GM12875 (cell line): Measurements from ENCODE around the gene CCDC116.

Experiments
- H3K4me3 ChIP-seq: one replicate; pipeline ENCODE4 v1.5.1; 2011; ENCODE audit warnings: low read depth, low read length, control low read depth
- TF ChIP-seq, protein P1 (sequence below): IDR thresholded peaks from 2 replicates; pipeline ENCODE4 v1.5.1; 2011; ENCODE audit warnings: low read depth, mild to moderate bottlenecking, control low read depth, inconsistent platforms, low read length, moderate library complexity, borderline replicate concordance; ENCODE audit not compliant: insufficient read depth

The CCDC116 gene

DNA sequence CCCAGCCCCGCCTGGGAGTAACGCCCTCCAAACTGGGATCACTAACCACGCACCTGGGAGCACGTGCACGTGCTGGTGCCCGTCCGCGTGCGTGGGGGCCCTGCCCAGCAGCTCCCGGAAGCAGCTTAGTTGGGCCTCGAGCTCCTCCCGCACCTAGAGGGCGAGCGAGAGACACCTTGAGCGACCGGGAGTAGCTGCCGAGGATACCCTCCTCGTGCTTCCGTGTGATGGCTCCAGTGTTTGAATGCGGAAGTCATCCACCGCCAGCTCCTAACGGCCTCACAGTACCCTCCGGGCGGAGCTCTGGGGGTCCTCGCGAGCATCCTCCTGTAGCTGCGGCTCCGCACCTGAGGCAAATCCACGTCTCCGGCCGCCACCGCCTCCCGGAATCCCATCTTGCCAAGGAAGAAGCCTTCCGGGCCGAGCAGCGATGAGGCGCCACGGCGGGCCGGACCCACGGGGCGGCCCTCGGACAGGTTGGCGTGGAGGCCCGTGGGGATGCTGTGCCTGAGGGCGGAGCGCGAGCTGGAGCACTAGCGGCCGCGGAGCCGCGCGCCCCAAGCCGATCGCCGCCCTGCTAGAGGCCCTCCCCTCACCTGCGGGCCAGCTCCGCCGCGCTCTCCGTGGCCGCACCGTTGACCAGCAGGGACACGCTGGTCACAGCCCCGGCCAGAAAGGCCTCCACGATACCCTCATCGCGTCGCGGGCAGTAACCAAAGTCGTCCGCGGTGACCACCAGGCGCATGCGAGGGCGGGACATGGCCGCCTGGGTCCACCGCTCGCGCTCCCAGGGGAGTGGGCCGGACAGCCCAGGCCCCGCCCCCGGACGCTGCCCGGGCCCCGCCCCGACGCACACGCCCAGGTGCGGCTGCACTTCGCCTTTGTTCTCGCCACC is 3.1 kb upstream of the CCDC116 start, which contains the start of gene YDJC:
Gene YDJC, minus strand, starts transcription at position 768 of the 895 bp plus-strand sequence. Its CDS starts 8 bp downstream, at position 760.
- H3K4me3 ChIP-seq = peak within 1 kb of the TSS; percentile 96
- TF ChIP-seq, protein P1, sequence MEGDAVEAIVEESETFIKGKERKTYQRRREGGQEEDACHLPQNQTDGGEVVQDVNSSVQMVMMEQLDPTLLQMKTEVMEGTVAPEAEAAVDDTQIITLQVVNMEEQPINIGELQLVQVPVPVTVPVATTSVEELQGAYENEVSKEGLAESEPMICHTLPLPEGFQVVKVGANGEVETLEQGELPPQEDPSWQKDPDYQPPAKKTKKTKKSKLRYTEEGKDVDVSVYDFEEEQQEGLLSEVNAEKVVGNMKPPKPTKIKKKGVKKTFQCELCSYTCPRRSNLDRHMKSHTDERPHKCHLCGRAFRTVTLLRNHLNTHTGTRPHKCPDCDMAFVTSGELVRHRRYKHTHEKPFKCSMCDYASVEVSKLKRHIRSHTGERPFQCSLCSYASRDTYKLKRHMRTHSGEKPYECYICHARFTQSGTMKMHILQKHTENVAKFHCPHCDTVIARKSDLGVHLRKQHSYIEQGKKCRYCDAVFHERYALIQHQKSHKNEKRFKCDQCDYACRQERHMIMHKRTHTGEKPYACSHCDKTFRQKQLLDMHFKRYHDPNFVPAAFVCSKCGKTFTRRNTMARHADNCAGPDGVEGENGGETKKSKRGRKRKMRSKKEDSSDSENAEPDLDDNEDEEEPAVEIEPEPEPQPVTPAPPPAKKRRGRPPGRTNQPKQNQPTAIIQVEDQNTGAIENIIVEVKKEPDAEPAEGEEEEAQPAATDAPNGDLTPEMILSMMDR = peak; percentile 92

DNA sequence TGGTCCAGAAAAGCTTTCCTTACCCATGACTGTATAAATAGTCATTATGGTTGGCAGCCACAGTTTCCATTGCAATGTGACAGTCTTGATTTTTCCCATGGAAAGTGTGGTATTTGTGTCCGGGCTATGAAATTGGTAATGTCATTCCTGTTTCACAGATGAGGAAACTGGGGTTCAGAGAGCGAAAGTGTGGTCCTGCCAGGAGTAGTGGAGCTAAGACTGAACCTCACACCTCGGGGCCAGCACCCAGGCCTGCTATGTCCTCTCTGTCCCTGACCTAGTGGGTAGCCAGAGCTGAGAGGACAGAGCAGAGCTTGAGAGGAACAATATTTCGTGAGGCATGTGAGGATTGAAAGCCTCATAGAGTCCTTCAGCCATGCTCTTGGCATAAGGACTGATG is 1.5 kb upstream of the CCDC116 start:
- H3K4me3 ChIP-seq = no peak overlapping the region
- TF ChIP-seq, protein P1 = no peak

DNA sequence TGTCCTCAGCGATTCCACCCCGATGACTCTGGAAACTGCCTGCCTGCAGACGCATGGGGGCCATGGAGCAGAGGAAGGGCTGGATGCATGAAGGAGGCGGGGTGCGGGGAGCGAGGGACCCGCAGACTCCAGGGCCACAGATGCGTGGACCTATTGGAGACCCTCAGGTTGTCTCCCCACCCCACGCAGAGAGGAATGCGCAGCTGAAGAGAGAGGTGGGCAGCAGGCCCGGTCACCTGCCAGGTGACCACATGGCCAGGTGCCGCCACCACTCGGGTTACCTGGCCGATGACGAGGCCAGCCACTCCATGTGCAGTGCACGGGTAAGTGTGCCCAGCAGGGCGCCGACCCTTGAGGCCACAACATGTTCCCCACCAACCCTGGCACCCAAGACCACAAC is 371 bp downstream of the CCDC116 start:
- TF ChIP-seq, protein P1 = no peak
- no peak overlapping the region for H3K4me3 ChIP-seq

DNA sequence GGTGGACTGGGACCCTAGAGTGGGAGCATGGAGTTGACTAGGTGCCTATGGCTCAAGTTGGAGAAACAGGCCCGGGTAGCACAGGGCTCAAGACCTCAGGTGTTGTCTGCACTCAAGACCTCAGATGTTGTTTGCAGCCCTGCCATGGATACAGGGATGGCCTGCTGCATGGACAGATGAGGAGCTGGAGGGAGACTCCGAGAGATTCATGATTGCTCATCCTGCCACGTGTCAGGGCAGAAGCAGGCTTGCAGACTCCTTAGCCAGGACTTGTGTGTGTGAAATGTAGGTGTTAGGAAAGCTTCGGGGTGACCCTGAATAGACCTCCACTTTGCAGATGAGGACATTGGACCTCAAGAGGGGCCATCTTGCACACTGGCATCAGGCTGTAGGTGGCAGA is 921 bp downstream of the CCDC116 start:
- TF ChIP-seq, protein P1 = no peak
- no peak overlapping the region for H3K4me3 ChIP-seq

DNA sequence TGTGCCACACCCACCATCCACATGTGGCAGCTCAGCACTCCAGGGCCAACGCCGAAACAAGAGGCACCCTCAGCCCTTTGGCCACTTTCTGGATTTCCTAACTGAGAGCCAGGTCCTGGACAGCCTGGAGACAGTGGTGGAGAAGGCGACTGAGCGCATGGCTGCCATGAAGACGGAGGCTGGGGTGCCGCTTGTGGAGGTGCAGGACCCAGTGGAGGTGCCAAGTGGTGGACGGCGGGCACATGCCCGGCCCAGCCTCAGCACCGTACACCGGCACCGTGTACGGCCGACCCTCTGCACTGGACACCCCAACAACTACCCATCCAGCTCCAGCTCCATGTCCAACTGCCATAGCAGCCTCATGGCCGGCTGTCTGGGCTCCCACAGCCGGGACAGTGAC is 1.5 kb downstream of the CCDC116 start:
- TF ChIP-seq, protein P1 = no peak
- H3K4me3 ChIP-seq = no peak overlapping the region

DNA sequence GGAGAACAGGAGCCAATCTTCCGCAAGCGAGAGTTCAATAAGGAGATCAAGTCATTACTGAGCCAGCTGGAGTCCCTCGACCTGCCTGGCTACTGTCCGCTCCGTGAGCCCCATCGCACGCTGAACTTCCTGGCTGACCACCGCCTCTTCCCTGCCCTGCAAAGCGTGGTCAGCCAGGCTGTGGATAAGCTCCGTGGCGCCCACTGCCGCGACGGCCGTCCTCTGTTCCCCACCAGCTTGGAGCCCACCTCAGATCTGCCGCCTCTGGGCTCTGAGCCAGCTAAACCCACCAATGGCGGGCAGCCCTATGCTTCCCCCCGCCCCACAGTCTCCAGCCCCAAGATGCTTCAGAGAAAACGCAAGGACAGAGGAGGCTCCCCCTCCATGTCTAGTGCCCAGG is 2.3 kb downstream of the CCDC116 start:
- TF ChIP-seq, protein P1 = no peak
- H3K4me3 ChIP-seq = no peak overlapping the region
